Measurements from ENCODE around the gene DPF3.
A peak's percentile ranks its signal among the peaks of the same experiment; 100 is the strongest.

DNA sequence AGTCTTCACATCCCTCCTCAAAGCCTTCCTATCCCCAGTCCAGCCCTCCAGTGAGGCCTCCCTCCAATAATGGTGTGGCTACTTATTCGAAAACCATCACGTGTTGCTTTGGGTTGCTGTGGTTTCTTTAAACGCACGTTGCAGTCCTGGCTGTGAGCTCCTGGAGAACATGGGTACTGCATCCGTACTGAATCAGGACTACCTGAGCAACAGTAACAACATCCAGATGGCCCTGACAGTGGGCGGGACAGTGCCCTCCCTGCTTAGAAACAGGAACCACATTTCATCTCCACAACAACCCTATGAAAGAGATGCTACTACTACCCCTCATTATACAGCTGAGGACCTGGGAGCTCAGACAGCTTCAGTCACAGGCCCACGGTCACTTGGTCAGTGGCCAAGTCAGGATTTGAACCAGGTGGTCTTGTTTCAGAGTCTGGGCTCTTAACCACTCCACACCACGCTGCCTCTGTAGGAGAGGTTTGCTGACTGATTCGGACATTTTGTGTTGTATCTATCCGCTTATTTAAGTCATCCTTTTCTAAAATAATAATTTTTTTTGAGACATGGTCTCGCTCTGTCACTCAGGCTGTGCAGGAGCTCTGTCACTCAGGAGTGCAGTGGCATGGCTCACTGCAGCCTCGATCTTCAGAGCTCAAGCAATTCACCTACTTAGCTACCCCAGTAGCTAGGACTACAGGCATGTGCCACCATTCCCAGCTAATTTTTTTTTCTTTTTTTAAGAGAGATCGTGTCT is 104.8 kb downstream of the DPF3 start:
- TF ChIP-seq, protein P1, sequence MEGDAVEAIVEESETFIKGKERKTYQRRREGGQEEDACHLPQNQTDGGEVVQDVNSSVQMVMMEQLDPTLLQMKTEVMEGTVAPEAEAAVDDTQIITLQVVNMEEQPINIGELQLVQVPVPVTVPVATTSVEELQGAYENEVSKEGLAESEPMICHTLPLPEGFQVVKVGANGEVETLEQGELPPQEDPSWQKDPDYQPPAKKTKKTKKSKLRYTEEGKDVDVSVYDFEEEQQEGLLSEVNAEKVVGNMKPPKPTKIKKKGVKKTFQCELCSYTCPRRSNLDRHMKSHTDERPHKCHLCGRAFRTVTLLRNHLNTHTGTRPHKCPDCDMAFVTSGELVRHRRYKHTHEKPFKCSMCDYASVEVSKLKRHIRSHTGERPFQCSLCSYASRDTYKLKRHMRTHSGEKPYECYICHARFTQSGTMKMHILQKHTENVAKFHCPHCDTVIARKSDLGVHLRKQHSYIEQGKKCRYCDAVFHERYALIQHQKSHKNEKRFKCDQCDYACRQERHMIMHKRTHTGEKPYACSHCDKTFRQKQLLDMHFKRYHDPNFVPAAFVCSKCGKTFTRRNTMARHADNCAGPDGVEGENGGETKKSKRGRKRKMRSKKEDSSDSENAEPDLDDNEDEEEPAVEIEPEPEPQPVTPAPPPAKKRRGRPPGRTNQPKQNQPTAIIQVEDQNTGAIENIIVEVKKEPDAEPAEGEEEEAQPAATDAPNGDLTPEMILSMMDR (IDR thresholded peaks at IDR 0.05 in 4 of 5, conservative IDR thresholded peaks at IDR 0.05 in 1 of 5), result peak in 2 of 5 experiments; percentile 10 to 27
- no peak for TF ChIP-seq POLR2A (IDR thresholded peaks at IDR 0.05)

Data from gastrocnemius medialis (tissue), 4 donors.